ENCODE measurements around the gene KMO. TPM values are rescaled to one million over a fixed set of nuclear protein-coding genes. Genes with fewer than 3 reads are reported as not detected.

KMO gene
- total RNA-seq, 2 donors from 2014 or later, result 0.35 to 0.37 TPM

- DNase-seq (ENCODE audit: low spot score), result no peak
- Histone ChIP-seq H3K36me3 (peaks cover 70% of the 10 kb centered on the region), H3K4me3 (no peak overlapping the region), H3K9me3 (no peaks in the 10 kb centered on the region), H3K27me3 (no peaks in the 10 kb centered on the region), H3K4me1 (no peaks in the 10 kb centered on the region), H3K27ac (no peak overlapping the region)
- peak in 1 of 2 donors; percentile 31 for TF ChIP-seq CTCF (IDR thresholded peaks at IDR 0.05)
These were observed 32.3 kb upstream of the KMO start for GRCh38 chr1:241499910-241500309.

DNA sequence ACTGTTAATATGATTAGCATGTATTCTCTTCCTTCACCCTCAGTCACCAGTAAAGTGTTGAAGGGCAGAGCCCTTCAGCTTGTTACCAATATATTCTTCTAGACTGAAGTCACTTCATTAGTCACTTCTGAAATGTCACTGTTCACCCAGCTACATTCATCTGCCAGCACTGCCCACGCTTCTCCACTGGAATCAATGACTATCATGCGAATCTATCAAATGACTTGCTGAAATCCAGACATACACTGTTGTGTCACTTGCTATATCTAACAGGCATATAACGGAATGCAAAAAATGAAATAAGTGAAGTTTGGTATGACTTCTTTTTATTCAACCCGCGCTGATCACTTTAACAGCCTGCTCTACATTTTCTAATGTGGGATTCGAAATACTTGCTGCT lies 28.7 kb upstream of the KMO start:
- no peak overlapping the region for H3K4me3 ChIP-seq
- no peak for TF ChIP-seq CTCF (IDR thresholded peaks at IDR 0.05)
- H3K36me3 ChIP-seq, result peaks cover 70% of the 10 kb centered on the region
- no peaks in the 10 kb centered on the region for H3K27me3 ChIP-seq
- DNase-seq (ENCODE audit: low spot score), result no peak
- no peak overlapping the region for H3K27ac ChIP-seq
- H3K4me1 ChIP-seq, result no peaks in the 10 kb centered on the region
- H3K9me3 ChIP-seq, result no peaks in the 10 kb centered on the region

GRCh38 chr1:241507189-241507863 lies 24.9 kb upstream of the KMO start:
- Histone ChIP-seq H3K4me1 (no peaks in the 10 kb centered on the region), H3K27me3 (no peaks in the 10 kb centered on the region), H3K27ac (no peak overlapping the region), H3K4me3 (no peak overlapping the region), H3K9me3 (no peaks in the 10 kb centered on the region), H3K36me3 (peaks cover 88% of the 10 kb centered on the region)
- DNase-seq (ENCODE audit: low spot score), result no peak
- TF ChIP-seq CTCF (IDR thresholded peaks at IDR 0.05), result no peak

- no peak overlapping the region for H3K4me3 ChIP-seq
- TF ChIP-seq CTCF (IDR thresholded peaks at IDR 0.05), result no peak
- H3K36me3 ChIP-seq, result peaks cover 41% of the 10 kb centered on the region
- H3K4me1 ChIP-seq, result peaks cover 0 to 14% of the 10 kb centered on the region in 2 donors
- no peak overlapping the region for H3K27ac ChIP-seq
- no peaks in the 10 kb centered on the region for H3K27me3 ChIP-seq
- no peak for DNase-seq (ENCODE audit: low spot score)
- H3K9me3 ChIP-seq, result no peaks in the 10 kb centered on the region
These were observed 18.8 kb upstream of the KMO start for GRCh38 chr1:241513378-241513777.

DNA sequence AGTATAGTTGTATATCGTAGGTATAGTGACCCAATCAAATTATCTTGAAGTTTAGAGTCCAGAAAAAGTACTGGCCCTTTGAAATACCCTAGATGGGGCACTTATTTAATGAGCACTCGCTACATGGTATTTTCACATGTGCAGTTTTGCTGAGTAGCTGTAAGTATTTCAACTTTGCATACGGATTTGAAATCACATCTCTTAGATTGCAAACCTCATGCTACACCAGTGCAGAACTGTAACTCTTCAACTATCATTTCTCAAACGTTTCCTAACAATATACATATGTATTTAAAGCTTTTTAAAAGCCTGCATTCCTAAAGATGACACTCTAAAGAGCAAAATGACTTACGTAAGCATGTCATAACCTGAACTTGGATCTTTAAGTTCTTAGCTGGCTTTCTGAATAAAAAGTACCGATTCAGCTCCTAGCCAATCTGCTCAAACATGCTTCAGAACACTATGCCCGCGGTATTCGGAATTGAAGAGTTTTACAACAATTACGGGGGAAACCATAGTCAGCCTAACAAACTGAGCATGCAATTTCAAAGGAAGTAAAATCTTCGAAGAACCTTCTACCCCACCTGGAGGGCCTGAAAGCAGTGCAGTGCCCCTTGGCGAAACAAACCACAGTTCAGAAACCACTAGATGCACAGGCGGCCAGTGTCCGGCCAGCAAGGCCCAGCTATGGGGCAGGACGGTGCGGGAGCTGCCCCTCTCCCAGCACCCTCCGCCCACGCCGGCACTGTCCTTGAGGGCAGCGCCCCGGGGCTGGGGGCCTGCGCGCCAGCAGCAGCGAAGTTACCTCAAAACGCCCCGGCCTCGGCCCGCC lies 13.5 kb upstream of the KMO start:
- TF ChIP-seq CTCF (IDR thresholded peaks at IDR 0.05), result no peak
- Histone ChIP-seq H3K36me3 (peaks cover 4% of the 10 kb centered on the region), H3K4me1 (peaks cover 0 to 22% of the 10 kb centered on the region in 2 donors), H3K9me3 (no peaks in the 10 kb centered on the region), H3K27ac (peak overlapping the region; percentile 85 to 97), H3K4me3 (peak overlapping the region; percentile 77 to 92), H3K27me3 (no peaks in the 10 kb centered on the region)
- no peak for DNase-seq (ENCODE audit: low spot score)

Data from right atrium auricular region (tissue), 2 donors.